ENCODE results near the gene DTX4. TPM values are rescaled to one million over a fixed set of nuclear protein-coding genes. Genes with fewer than 3 reads are reported as not detected.

Gene DTX4
- total RNA-seq, 1 experiment from 2014 or later = 0.21 TPM

DNA sequence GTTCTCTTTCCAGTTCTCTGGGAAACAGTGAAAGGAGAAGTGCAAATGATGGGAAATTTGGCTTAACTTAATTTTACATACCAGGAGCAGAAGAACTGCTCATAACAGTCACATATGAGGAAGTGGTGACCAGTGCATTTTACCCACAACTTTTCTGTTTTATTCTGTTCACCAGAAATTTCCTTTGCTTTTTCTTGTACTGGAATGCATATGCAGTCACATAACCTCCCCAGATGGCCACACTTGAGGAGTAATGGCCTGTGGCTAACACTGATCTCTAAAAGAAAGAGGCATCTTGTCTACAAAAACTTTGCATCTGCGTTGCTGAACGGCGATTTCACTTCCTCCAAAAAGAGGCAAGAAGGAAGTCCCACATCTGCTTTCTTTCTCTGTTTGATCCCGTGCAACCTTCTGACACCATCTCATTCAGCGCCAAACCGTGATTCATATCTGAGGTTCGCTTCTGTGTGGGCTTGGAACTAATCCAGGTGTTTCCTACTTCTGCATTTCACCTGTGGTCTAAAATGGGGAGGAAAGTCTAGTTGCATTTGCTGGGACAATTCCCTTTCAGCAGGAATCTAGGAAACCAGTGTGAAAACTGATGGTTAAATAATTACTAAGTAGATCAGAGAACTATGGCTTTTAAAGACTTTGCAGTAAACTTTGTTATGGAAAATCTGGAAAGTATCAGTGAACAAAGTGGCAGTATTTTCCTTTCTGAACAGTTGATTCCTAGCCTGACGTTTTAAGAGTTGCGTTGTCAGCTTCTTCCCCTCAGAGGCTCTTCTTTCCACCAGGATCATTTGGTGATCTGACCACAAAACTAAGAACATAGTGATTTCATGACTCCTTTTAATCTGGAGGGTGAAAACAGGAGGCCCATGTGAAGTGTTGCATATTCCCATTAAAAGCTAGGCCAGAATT lies 45.0 kb downstream of the DTX4 start:
- BruUV-seq (replicated peaks) = no TSS peak
- H3K4me3 ChIP-seq (ENCODE audit: low read depth in 2 of 2, low read length in 2 of 2) = no peak overlapping the region
- in situ Hi-C loops (cut with HindIII; ENCODE audit: low pct_unique_long_range_greater_than_20kb, low sequenced_read_pairs) = no loop called here
- intact Hi-C loops (cut with micrococcal nuclease; ENCODE audit: unreplicated experiment) = no loop called here
- H3K27ac ChIP-seq (ENCODE audit: low read length) = no peak overlapping the region
- no peaks in the 10 kb centered on the region for H3K27me3 ChIP-seq (ENCODE audit: control insufficient read depth, insufficient read depth, low read length)
- DNase-seq (ENCODE audit: low read depth, low spot score) (no peak), ATAC-seq (no peak)
- H3K36me3 ChIP-seq (ENCODE audit: control insufficient read depth, insufficient read depth, low read length) = no peaks in the 10 kb centered on the region
- no peaks in the 10 kb centered on the region for H3K4me1 ChIP-seq (ENCODE audit: control insufficient read depth, insufficient read depth, low read length)
- H3K9me3 ChIP-seq (ENCODE audit: control insufficient read depth, insufficient read depth, low read depth, low read length) = no peaks in the 10 kb centered on the region
- ChIA-PET POLR2A (no interaction called here), CTCF (no interaction called here)
- no peak for TF ChIP-seq TCF7L2 (IDR thresholded peaks at IDR 0.05; ENCODE audit: low read depth, low read length)
- TF ChIP-seq SIN3A (IDR thresholded peaks at IDR 0.05; ENCODE audit: borderline replicate concordance, insufficient read depth, low read depth, low read length) = no peak
- TF ChIP-seq REST (IDR thresholded peaks at IDR 0.05; ENCODE audit: insufficient read depth in 1 of 2, low read depth in 2 of 2, low read length in 1 of 2) = no peak

DNA sequence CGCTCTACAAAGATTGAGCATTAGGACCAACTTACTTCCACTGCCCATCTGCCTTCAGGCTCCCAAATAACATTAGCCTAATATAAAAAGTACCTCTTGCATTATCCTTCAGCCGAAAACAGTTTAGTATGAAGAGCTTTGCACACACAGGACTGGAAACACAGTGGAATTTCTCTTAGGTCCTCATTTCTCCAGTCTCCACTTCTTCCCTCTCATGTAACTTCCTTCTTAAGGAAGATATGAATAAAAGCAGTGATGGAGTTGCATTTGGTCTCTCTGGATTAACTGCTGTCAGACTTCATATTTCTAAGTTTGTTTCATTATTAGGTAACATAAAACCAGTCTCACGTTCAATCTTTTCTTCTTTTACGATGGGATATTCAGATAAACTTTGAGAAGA lies 46.4 kb downstream of the DTX4 start:
- CTCF ChIA-PET = no interaction called here
- no peak for TF ChIP-seq TCF7L2 (IDR thresholded peaks at IDR 0.05; ENCODE audit: low read depth, low read length)
- no peak for TF ChIP-seq CTCF (IDR thresholded peaks at IDR 0.05)
- TF ChIP-seq SIN3A (IDR thresholded peaks at IDR 0.05; ENCODE audit: borderline replicate concordance, insufficient read depth, low read depth, low read length) = no peak
- TF ChIP-seq POLR2AphosphoS5 (IDR thresholded peaks at IDR 0.05; ENCODE audit: low read depth, low read length) = no peak
- TF ChIP-seq REST (IDR thresholded peaks at IDR 0.05; ENCODE audit: insufficient read depth in 1 of 2, low read depth in 2 of 2, low read length in 1 of 2) = no peak
- no peak overlapping the region for H3K27ac ChIP-seq (ENCODE audit: low read length)
- ATAC-seq (no peak), DNase-seq (ENCODE audit: low read depth, low spot score) (no peak)
- no TSS peak for BruUV-seq (replicated peaks)
- in situ Hi-C loops (cut with HindIII; ENCODE audit: low pct_unique_long_range_greater_than_20kb, low sequenced_read_pairs) = no loop called here
- H3K9me3 ChIP-seq (ENCODE audit: control insufficient read depth, insufficient read depth, low read depth, low read length) = no peaks in the 10 kb centered on the region
- no peak overlapping the region for H3K4me3 ChIP-seq (ENCODE audit: low read depth in 2 of 2, low read length in 2 of 2)
- no peaks in the 10 kb centered on the region for H3K4me1 ChIP-seq (ENCODE audit: control insufficient read depth, insufficient read depth, low read length)
- POLR2A ChIA-PET = interaction anchor here (0.5 kb wide), 1 partner anchor 47 kb away, joined by 4 read pairs; the partner anchor contains the start of gene DTX4
- intact Hi-C loops (cut with micrococcal nuclease; ENCODE audit: unreplicated experiment) = no loop called here
- no peaks in the 10 kb centered on the region for H3K36me3 ChIP-seq (ENCODE audit: control insufficient read depth, insufficient read depth, low read length)
- H3K27me3 ChIP-seq (ENCODE audit: control insufficient read depth, insufficient read depth, low read length) = no peaks in the 10 kb centered on the region
